G401.6 (cell line): ENCODE measurements around the gene OTOG.

Experiments
- FAIRE-seq: peaks from 2 replicates; lab custom pipeline; 2012; peaks lifted over from hg19 to GRCh38; lab: Jason Lieb, UNC

OTOG gene

DNA sequence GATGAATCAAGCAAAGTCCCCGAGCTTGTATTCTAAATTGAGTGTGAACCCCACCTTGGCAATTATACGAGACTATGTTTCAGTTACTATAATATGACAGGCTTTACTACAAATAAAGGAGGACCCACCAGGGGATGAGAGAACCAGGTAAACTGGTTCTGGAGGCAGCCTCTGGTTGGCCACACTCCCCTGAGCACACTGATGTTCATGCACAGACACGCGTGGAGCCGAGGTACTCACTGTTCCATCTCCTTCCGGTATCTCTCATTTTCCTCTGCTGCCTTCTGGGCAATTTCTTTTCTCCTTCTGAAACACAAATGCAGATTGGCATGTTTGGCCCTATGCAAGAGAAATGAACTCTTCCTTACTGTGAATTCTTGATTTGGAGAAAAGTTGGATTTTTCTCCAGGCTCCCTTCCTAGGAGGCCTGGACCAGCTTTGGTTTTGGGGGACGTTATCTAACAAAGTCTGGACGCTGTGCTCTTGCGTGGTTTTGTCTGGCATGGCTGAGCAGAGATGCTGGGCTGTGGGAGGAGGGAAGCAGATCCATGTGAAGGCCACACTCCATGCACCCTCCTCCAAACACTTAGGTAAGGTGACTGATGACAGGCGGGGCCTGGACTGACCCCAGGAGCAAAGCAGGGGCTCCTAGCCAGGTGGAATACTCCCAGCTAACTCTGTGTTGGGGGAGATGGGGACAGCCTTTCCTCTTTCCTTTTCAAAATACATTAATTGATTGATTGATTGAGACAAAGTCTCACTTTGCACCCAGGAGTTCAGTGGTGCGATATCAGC lies 25.8 kb upstream of the OTOG start:
- no peak for FAIRE-seq

DNA sequence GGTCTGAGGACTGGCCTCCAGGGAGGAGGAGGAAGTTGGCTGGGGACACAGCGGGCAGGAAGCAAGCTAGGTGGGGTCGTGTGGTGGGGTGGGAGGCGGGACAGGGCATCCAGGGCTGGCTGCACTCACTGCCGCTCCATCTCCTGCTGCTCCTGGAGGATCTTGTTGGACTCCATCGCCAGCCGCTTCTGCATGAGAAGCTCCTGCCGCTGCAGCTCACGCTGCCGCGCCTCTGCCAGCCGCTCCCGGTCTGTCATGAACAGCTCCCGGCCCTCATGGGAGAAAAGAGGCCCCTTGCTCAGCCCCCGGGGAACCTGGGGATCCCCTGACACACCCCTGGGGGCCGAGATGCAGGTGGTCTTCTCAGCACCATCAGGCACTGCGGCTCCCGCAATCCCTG lies 24.4 kb upstream of the OTOG start:
- no peak for FAIRE-seq

DNA sequence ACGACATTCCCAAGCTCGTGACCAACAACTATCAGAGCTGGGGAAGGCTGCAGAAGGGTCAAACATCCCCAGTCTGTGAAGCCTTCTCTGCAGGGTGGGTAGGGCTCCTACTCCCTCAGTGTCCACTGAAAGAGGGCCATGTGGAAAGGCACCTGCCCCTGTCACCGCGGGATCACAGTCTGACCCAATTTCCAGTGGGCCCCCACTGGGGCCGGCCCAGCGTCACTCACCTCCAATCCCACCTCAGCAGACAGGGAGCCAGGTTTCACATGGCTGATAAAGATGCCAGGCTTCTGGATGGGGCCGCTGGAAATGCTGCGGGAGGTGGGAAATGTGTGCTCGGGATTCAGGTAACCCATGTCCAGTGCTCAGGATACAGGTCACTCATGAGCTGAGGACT lies 22.8 kb upstream of the OTOG start:
- no peak for FAIRE-seq

DNA sequence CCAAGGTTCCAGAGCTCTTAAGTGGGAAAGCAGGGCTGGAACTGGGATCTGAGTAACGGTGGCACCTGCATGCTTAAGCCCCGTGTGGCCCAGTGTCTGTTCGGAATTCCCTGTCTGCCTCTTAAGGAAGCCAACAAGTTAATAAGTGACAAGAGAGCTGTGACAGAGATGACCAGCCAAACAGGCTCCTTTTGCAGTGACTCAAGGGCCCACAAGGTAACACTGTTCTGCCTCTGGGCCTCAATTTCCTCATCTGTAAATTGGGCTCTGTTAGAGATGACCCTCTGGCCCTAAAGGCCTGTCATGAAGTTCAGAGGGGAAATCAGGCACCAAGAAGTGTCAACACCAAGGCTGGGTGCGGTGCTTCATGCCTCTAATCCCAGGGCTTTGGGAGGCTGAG lies 21.5 kb upstream of the OTOG start:
- FAIRE-seq: no peak

DNA sequence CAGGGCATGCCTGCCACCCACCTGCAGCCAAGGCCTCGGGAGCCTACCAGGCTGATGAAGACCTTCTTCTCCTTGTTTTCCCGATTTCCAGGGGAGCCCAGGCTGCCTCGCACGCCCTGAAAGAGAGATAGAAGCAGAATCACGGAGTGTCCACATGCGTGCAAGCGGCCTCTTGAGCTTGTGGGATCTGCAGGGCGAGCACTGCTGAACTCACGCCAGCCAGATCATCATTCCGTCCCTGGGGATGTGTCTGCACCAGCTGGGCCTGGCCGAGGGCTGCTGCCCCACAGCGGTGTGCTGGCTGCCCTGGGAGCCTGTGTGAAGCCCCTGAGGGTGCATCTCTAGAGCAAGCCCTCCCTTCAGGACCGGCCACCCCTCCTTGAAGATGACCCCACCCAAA lies 20.7 kb upstream of the OTOG start:
- FAIRE-seq: no peak

DNA sequence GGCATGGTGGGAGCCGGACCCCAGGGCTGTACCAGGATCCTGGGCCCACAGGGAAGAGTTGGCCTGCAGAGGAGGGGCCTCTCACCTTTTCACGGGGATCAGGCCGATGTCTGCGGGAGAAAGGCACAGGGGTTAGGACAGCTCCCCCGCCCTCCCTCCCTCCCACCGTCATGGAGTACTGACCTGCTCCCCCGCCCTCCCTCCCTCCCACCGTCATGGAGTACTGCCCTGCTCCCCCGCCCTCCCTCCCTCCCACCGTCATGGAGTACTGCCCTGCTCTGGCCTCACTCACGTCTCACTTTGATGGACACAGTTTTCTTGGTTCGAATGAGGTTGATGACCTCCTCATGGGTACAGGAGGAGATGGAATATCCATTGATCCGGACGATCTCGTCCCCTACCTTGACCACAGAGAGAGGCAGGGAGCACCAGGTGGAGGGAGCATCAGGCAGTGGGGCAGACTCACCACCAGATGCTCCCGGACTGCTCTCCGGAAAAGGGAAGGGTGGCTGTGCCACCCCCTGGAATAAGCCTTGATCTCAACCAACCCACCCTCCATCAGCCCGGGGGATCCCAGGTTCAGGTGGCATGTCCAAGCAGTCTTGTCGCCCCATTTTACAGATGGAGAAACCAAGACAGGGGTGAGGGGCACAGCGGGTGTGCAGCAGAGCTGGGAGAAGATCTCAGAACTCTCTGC lies 20.0 kb upstream of the OTOG start:
- FAIRE-seq: no peak

DNA sequence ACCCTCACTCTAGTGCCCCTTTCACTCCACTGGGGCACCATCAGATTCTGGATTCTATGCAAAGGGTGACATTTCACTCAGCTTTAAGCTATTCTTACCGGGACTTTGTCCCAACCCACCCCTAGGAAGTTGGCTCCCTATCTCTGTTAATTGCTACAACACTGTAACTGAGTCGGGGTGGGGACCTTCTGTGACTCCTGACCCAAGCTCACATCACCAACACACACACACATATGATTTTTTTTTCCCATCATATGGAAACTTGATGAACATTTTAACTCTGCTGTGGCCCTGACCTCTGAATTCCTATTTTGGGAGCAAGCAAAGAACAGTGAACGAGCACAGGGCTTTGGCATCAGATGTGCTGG lies 19.4 kb upstream of the OTOG start:
- FAIRE-seq: no peak

DNA sequence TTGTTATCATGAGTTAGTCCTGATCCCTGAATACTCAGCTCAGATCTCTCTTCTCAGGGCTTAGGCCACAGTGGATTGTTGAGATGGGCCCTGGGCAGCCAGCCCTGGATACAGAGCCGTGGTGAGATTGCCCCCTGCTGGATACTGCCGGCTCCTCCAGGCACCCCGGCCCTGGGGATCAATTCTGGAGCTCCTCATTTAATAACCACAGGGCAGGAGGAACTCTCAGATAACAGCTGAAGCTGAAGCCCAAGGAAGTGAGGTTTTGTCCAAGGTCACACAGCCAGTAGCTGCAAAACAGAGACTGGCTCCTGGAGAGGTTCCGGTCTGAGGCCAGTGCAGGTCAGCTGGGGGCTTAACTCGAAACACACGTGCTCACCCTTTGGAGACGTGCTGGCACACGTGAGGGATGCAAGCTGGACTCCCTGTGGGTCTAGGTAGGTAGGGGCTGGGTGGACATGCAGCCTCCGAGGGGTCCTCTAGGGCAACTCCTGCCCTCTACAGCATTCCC lies 18.8 kb upstream of the OTOG start:
- no peak for FAIRE-seq

DNA sequence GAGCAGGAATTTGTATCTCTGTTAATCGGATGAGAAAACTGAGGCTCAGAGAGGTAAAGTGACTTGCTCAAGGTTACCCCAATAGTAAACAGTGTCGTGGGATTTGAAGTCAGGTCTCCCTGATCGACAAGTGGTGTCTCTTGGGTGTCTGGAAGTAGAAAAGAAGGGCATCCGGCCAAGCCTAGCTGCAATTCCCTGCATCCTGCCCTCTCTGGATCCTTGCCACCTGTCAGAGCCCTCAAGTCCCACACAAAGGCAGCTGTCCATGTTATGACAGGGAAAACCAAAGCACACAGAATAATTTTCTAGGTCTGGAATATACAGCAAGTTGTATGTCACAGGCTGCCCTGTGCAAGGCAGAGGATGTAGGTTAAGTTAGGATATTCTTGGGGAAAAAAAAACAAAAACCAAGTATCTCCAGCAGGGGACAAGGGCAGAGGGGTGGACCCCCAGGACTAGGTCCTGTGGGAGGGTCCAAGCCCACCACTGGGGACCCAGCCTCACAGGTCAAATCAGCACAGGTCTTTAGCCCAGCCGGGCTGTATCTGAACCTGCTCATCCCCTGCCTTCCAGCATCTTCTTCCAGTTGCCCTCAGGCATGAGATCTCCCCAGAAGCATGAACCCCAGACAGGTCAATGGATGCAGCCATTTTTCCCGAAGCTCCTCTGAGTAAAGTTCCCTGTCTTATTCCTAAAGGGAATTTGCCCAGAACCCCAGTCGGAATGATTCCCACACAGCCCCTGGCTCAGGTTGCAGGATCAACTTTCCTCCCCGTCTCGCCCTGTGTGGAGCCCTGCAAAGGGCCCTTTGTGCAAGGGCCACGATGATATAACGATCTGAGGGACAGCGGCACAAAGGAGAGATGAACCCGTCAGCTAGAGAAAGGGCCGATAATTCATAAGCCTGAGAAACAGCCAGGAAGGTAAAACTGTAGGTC lies 17.9 kb upstream of the OTOG start:
- FAIRE-seq: no peak

DNA sequence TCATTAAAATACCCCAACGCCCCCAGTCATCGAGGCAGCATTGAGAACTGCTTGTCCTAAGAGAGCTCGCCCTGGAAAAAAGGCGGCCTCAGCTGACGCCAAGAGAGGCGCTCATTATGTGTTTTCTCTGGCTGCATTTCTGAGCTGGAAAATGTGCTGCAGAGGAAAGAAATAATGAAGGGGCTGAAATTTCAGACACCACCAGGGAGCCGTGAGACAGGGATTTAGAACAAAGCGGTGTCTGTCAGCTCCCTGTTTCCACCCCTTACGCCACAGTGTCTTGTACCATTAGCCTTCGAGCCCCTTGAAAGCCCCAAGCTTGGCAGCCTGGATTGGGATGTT lies 17.2 kb upstream of the OTOG start:
- no peak for FAIRE-seq

DNA sequence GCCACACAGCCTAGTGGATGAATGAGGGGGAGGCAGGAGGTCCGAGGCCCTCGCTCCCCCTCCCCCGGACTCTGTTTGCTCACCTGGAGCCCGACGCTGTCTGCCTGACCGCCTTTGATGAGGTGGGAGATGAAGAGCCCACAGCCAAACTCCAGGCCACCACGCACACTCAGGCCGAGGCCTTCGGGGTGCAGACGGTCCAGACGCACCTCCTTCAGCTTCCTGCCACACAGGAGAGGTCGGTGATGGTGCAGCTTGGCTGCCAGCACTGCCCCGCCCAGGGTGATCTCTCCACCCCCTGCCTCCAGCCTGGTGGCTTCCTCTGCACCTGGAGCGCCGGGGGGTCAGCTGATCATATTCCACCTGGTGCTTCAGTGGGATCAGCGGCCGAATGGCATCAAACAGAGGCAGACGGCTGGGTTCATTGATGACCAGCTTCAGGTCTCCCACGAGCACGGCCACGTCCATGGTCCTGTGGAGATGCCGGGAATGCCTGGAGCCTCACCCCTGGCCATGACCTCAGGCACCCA lies 15.9 kb upstream of the OTOG start:
- FAIRE-seq: no peak

DNA sequence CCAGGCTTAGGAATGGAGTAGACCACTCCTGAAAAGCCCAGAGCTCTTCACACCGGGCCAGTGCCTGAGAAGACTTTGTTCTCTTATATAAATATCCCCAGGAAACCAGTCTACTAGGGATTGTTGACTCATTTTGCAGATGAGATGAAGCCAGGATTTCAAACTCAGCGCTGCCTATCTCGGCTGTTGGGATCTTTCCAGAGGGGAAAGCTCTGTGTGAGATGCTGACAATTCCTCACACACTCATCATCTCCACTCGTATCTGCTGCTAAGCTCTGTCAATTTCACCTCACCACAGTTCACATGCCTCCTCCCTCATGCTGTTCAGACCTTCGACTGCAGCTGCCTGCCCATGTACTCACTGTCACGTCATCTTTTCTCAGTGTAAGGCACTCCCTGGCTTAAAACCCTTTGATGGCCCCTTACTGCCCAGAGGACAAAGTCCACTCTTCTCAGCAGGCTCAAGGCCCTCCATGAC lies 15.4 kb upstream of the OTOG start:
- FAIRE-seq: no peak

DNA sequence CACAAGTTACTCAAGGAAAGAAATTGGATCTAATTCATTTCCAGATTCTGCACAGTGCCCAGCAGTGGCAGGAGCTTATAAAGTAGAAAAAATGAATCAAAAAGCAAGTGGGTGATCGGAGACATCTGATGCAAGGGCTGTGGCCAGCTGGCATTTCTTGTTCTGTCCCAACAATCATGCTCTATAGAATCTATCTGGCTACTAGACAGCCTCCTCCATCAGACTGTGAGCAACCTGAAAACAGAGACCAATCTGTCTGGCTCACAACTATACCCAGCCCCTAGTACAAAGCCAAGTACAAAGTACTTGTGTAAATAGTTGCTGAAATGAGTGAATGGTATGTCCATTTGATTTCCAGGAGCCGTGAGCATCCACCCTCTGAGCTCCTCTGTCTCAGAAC lies 14.3 kb upstream of the OTOG start:
- FAIRE-seq: no peak

DNA sequence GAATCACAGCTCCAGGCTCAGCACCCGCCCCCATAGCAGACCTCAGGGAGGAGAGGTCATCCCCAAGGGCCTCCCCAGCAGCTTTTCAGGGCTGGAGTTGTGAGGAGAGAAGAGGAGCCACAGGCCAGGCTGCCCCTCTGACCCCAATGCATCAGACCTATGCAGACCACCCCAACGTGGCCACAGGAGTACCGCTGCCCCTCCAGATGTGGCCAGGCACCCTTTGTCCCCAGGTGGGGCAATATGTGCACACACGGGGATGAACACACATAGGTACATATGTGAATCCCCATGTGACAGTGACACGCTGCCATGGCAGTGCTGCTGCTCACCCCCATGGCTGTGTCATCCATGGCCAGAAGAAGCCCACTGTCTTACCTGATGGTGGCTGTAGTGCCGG lies 13.7 kb upstream of the OTOG start:
- FAIRE-seq: no peak

DNA sequence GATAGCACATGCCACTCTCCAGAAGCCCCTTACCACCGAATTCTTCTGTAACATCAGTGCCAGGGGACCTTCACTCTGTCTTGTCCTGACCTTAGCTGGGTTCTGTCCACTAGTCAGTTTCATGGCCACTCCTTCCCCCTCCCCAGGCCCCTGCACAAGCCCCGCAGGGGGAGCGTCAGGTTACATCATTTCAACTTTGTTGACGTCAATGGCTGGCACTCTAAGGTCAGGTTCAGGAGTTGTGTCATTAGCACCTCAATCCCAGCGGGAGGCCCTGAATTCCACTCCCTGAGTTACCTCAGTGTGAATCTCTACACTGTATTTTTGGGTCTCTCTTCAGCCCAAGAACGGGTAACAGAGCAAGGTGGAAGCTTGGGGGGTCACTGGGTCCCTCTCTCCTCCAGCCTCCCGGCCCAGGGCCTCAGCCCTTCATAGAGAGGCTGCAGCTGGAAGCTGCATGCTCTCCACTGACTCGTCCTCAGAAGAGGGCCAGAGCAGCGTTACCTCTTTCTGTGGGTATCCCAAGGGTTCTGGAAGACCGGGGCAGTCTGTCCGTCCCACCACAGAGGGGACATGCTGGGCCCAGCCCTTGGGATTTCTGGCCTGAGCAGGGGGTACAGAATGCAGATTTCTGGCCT lies 13.2 kb upstream of the OTOG start:
- FAIRE-seq: no peak

DNA sequence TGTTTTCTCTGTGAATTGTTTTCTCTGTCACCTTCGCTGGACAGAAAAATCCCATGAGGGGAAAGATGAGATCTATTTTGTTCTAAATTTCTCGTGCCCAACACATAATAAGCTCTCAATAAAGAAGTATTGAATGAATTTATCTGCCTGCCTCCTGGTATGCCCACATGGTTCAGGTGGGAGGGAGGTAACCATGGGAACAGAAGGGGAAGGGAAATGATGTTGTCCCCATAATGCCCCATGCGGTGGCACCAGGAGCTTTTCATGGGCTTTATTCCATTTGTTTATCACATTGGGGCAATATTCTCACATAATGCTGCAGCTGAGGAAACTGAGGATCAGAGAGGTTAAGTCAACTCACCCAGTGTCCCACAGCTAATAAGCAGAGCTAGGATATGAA lies 11.6 kb upstream of the OTOG start:
- no peak for FAIRE-seq

DNA sequence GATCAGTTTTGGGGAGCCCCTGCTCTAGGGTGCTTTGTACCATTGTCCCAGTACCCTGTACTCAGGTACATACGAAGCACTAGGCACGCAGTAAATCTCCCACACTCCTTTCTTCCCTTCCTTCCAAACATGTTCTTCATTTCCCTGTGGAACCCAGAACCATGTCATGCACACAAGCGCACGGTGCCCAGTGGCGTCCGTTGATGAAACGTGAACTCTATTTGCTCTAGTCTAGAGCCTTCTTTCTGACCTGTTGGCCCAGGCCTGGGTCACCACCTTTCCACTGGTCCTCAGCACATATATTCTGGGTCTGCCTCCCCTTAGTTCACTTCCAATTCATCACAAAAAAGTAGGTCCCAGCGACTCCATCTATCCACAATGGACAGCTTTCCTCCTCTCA lies 9.8 kb upstream of the OTOG start:
- FAIRE-seq: no peak

DNA sequence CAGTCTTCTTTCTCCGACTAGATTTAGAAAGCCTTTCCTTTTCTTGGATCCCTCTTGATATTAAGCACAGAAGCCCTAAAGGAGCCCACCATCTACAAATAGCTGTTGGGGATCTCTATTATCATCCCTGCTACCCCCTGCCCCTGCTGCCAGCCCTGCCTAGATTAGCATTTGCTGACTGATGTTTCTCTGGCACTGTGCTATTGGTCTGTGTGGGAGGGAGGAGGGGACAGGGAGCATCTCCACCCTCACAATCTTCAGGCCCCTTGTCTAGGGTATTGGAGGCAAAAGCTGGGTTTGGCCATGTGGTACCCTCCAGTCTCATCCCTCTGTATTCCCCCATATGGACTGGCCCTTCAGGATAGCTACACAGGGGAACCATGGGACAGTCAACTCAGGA lies 9.0 kb upstream of the OTOG start:
- FAIRE-seq: no peak

DNA sequence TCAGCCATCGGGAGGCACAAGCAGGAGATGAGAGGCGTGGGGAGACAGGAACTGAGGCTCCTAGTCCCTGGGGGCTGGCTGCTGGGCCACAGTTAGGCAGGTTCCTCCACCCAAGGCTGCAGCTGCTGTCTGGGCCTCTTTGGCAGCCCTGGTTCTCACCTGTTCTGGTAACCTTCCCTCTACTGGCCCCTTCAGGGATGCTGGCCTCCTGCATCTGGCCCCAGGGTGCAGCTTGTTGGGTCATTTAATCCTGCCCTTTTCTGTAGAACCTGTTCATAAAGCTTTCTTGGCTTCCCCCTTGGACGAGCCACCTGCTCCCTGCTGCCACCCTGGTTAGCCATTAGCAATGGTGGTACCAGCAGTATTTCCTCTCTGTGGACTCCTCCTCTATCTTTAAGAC lies 8.3 kb upstream of the OTOG start:
- no peak for FAIRE-seq

DNA sequence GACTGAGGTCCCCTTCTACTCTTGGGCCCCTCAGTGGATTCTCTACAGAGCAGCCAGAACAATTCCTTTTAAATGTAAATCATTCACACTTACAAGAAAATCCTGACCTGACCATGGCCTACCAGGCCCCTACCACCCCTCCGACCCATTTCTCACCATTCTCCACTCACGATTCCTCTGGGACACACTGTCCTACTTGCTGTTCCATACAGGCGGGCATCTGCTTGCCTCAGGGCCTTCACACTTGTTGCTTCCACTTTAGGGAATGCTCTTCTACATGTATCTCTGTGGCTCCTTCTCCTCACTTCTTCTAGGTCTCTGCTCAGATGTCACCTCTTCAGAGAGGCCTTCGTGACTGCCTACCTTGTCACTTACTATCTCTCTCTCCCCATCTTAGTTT lies 6.3 kb upstream of the OTOG start:
- no peak for FAIRE-seq

DNA sequence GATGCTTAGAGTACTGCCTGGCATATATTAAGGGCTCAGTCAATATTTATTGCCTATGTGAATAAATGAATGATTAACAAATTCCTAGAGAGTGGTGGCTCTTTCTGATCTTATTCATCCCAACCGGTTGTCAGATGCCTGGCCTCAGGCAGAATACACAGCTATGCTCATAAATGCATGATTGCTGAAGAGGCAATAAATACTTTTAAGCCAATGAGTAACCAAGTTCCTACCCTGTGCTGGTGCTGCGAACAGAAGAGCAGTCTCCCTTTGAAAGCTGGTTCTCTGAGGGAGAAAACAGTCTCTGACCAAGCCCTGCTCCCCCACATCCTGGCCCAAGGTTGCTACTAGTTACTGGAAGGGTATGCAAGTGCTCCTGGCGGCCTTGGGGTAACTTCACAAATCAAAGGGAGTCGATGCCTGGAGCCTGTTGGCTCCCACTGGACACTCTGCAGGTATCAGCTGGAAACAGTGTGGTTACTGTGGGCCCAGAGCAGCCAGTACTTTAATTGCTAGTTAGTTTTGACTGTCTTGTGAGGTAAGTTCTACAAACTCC lies 5.7 kb upstream of the OTOG start:
- no peak for FAIRE-seq

DNA sequence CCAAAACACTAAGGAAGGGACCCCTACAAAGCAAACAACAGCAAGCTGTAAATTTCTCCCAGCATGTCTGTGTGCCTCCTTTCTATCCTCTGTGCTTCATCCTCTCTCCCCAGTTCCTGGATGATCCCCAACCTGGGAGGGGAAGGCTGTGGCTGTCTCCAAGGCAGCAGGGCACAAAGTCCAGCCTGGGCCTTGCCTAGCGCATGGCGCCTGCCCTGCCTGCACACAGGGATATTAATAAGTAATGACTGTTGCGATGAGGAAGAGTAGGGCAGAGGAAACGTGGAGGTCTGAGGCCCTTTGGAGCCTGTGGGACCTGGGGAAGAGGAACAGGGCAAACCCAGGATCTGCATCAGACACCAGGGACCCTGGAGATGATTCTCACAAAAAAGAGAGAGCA lies 4.8 kb upstream of the OTOG start:
- FAIRE-seq: no peak
